Body of pancreas (tissue), 4 donors: ENCODE measurements around the gene EPS8. TPM values are rescaled to one million over a fixed set of nuclear protein-coding genes. Genes with fewer than 3 reads are reported as not detected.

ENCODE experiments used
- ATAC-seq: fragments of 150-250 bp; one replicate; pipeline ENCODE4 v1.9.1; 2016
- DNase-seq, 4 donors: peaks; one replicate each; pipeline ENCODE4 v3.0.0-alpha.2; 2019
- H3K27ac ChIP-seq, 4 donors: fragments of 200-600 bp; sonication (generic); 1 replicate in 3 of 4; 2 replicates in 1 of 4; pipeline versions ENCODE4 v1.5.1 to v1.6.1; 2016 to 2019; ENCODE audit warnings: mild to moderate bottlenecking in 1 of 4, mixed read lengths in 1 of 4, moderate library complexity in 1 of 4
- H3K27me3 ChIP-seq, 2 donors: fragments of 200-600 bp; sonication (generic); one replicate each; pipeline ENCODE4 v1.6.0; 2016; ENCODE audit warnings: mild to moderate bottlenecking in 1 of 2
- H3K36me3 ChIP-seq, 2 donors: fragments of 200-600 bp; sonication (generic); replicated peaks in 1 of 2; 2 replicates each; pipeline ENCODE4 v1.5.1; 2016; ENCODE audit warnings: low read depth in 2 of 2; ENCODE audit not compliant: insufficient read depth in 1 of 2
- H3K4me1 ChIP-seq: fragments of 200-600 bp; sonication (generic); one replicate; pipeline ENCODE4 v1.6.0; 2016
- H3K4me3 ChIP-seq, 2 donors: fragments of 200-600 bp; sonication (generic); 1 replicate in 1 of 2; 2 replicates in 1 of 2; pipeline ENCODE4 v1.5.1; 2016 to 2019
- H3K9me3 ChIP-seq, 3 donors: fragments of 200-600 bp; sonication (generic); 1 replicate in 2 of 3; 2 replicates in 1 of 3; pipeline ENCODE4 v1.5.1; 2016
- POLR2A ChIP-seq, 3 donors: fragments of 450-650 bp; IDR thresholded peaks; one replicate each; pipeline ENCODE4 v1.6.1; 2016; ENCODE audit warnings: antibody characterized with exemption in 3 of 3, mild to moderate bottlenecking in 2 of 3
- WGBS, 2 donors: methylation state at CpG; one replicate each; pipeline ENCODE4 v1.1.5; 2017; 5-methylcytosine and 5-hydroxymethylcytosine counted together
- intact Hi-C: fragments of 100-400 bp; cut with DNase I; formaldehyde crosslinking; loops from one replicate; pipeline ENCODE4 v1.15.1; 2023
- total RNA-seq, 2 donors: library from RNA; depleted of rRNA; stranded (reverse); fragments of >200 nt; gene quantifications; one replicate each; pipeline ENCODE4 v1.1.0, GENCODE V29; 2016
- TF ChIP-seq, protein P1 (sequence below), 7 experiments: fragments of 450-650 bp in 4 of 7; fragments of 200-600 bp in 3 of 7; sonication (generic) in 3 of 7; IDR thresholded peaks; one replicate each; pipeline ENCODE4 v1.5.1; 2016 to 2019; ENCODE audit warnings: antibody characterized with exemption in 7 of 7

Gene EPS8
- total RNA-seq, 2 donors from 2014 or later: 31.6 to 41.2 TPM

DNA sequence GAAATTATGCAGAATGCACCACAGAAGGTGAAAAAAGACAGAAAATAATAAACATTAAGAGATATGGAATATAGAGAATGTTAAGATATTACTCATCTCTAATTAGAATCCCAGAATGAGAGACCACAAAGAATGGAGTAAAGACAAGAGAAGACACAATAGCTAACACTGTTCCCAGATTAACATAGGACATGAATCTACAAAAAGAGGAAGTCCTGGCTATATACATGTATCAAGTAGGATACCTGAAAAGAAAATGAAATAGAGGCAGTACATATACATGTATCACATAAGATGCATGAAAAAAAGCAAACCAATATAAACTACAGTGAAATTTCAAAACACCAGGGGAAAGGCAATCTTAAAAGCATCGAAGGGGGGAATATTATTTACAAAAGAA is 5.6 kb upstream of the EPS8 start:
- no peaks in the 10 kb centered on the region for H3K27me3 ChIP-seq
- ATAC-seq (no peak), DNase-seq (no peak)
- H3K4me3 ChIP-seq: no peak overlapping the region
- WGBS, 2 donors: 95 to 100% methylated on average over 1 of the region's 1 CpG
- peaks cover 6% of the 10 kb centered on the region for H3K4me1 ChIP-seq
- H3K36me3 ChIP-seq: no peaks in the 10 kb centered on the region
- H3K9me3 ChIP-seq: no peaks in the 10 kb centered on the region
- TF ChIP-seq, protein P1, sequence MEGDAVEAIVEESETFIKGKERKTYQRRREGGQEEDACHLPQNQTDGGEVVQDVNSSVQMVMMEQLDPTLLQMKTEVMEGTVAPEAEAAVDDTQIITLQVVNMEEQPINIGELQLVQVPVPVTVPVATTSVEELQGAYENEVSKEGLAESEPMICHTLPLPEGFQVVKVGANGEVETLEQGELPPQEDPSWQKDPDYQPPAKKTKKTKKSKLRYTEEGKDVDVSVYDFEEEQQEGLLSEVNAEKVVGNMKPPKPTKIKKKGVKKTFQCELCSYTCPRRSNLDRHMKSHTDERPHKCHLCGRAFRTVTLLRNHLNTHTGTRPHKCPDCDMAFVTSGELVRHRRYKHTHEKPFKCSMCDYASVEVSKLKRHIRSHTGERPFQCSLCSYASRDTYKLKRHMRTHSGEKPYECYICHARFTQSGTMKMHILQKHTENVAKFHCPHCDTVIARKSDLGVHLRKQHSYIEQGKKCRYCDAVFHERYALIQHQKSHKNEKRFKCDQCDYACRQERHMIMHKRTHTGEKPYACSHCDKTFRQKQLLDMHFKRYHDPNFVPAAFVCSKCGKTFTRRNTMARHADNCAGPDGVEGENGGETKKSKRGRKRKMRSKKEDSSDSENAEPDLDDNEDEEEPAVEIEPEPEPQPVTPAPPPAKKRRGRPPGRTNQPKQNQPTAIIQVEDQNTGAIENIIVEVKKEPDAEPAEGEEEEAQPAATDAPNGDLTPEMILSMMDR (IDR thresholded peaks at IDR 0.05): no peak
- no peak for TF ChIP-seq POLR2A (IDR thresholded peaks at IDR 0.05)
- no peak overlapping the region for H3K27ac ChIP-seq
- intact Hi-C loops: no loop called here

DNA sequence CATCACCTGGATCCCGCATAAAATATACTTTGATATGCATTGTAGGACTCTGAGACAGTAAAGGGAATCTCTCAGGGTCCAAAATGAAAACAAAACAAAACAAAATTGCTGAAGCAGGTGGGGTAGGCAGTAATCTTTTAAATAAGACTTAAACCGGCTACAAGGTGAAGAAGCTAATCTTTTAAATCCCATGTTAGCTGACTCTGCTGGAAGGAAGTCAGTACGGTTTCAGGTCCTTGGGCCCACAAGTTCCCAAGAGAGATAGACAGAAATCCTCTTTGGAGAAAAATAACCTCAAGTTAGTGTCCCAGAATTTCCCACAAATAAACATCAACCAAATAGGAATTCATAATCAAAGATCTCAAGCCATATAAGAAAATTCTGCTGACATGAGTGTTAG is 5.0 kb upstream of the EPS8 start:
- Histone ChIP-seq H3K36me3 (no peaks in the 10 kb centered on the region), H3K9me3 (no peaks in the 10 kb centered on the region), H3K27me3 (no peaks in the 10 kb centered on the region), H3K4me3 (no peak overlapping the region), H3K27ac (no peak overlapping the region), H3K4me1 (peaks cover 8% of the 10 kb centered on the region)
- intact Hi-C loops: no loop called here
- WGBS, 2 donors: 88 to 91% methylated on average over 3 of the region's 3 CpGs
- no peak for TF ChIP-seq POLR2A (IDR thresholded peaks at IDR 0.05)
- TF ChIP-seq, protein P1 (IDR thresholded peaks at IDR 0.05): no peak
- DNase-seq (no peak), ATAC-seq (no peak)

DNA sequence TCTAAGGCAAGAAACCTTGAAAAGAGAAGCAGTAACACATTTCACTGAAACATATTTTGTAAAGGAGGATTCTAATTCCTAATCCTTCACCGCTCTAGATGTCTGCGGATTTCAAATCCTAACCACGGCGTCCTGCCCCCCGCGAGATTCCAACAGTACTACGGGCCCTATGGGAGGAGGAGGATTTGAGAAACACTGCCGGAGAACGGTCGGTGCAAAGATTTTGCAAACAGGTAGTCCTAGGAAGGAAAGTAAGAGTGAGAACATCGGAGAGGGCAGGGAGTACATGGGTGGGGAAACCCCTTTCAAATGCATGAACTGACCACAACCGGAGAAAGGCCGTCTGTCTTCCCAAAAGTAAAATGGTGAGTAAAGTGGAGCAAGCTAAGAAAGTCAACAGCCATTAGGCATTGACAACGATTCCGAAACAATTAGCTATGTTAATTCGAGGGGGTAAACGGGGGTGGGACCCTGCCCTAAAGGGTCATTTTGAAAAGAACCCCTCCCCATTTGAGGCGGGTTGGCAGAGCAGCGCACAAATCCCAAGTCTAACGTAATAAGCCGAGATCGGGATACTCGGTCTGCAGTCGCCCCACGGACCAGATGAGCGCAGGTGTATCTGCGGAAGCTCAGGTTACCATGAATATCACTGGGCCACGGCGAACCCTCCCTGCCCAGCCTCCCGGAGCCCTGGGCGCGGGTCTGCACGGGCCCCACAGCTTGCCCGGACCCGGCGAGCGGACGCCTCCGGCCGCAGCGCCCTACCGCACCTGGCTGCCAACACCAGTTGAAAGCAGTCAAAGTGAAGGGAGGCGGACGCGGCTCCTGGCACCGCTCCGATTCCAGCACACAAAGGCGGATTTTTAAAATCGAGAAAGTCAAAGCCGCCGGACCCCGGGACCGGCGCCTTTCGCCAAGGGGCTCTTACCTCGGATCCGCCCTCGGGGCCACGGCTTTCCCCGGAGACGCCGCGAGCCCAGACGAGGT is 662 bp downstream of the EPS8 start:
- 1% methylated on average over 43 to 64 of the region's 64 CpGs for WGBS, 2 donors
- Histone ChIP-seq H3K27me3 (no peaks in the 10 kb centered on the region), H3K9me3 (no peaks in the 10 kb centered on the region), H3K36me3 (no peaks in the 10 kb centered on the region), H3K27ac (peak overlapping the region; percentile 88 to 97 (median 94)), H3K4me1 (peaks cover 8% of the 10 kb centered on the region), H3K4me3 (peak overlapping the region; percentile 60 to 64)
- intact Hi-C loops: no loop called here
- TF ChIP-seq POLR2A (IDR thresholded peaks at IDR 0.05): no peak
- TF ChIP-seq, protein P1 (IDR thresholded peaks at IDR 0.05): peak in 3 of 7 experiments; percentile 12 to 18 (median 15)
- DNase-seq (peak; percentile 58 to 76 (median 69)), ATAC-seq (peak; percentile 62)

DNA sequence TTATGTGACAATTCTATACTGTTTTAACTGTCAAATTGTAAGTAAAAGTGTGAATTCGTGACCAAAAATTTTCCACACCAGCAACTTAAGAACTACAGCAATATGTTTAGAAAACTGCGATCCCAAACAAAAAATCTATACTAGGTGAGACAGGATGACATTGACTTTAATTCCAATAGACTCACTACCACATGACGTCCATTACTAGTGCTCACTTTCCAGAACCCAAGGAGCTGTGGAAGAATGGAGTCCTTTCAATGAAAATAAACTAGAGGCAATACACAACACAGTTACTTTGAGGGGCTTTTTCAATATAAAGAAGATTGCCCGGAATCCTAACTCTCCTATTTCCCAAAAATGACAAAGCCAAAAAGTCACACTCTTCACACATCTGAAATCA is 1.4 kb downstream of the EPS8 start:
- no peaks in the 10 kb centered on the region for H3K36me3 ChIP-seq
- ATAC-seq (no peak), DNase-seq (no peak)
- TF ChIP-seq, protein P1 (IDR thresholded peaks at IDR 0.05): no peak
- TF ChIP-seq POLR2A (IDR thresholded peaks at IDR 0.05): no peak
- peaks cover 8% of the 10 kb centered on the region for H3K4me1 ChIP-seq
- WGBS, 2 donors: 18 to 29% methylated on average over 4 of the region's 4 CpGs
- no peaks in the 10 kb centered on the region for H3K9me3 ChIP-seq
- H3K27ac ChIP-seq: peak overlapping the region in 3 of 4 donors; percentile 92 to 97 (median 97)
- peak overlapping the region in 1 of 2 donors; percentile 64 for H3K4me3 ChIP-seq
- H3K27me3 ChIP-seq: no peaks in the 10 kb centered on the region
- intact Hi-C loops: no loop called here
